Measurements from ENCODE around the gene ZBTB14. TPM values are rescaled to one million over a fixed set of nuclear protein-coding genes. Genes with fewer than 3 reads are reported as not detected.

Gene ZBTB14
- total RNA-seq, 1 donor from 2014 or later, result 13.3 TPM

DNA sequence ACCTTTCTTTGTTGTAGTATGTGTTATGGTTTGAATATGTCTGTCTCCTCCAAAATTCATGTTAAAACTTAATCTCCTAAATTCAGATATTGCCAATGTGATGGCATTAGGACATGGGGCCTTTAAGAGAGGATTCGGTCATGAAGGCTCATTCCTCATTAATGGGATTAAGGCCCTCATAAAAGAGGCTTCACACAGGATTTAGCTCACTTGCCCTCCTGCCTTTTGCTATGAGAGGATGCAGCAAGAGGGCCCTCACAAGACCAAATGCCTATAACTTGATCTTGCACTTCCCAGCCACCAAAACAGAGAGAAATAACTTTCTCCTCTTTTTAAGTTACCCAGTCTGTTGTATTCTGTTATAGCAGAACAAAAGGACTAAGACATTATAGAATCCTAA lies 19.7 kb downstream of the ZBTB14 start:
- Histone ChIP-seq H3K27me3 (no peaks in the 10 kb centered on the region), H3K27ac (no peak overlapping the region), H3K4me3 (no peak overlapping the region), H3K4me1 (no peaks in the 10 kb centered on the region), H3K9me3 (no peaks in the 10 kb centered on the region), H3K36me3 (no peaks in the 10 kb centered on the region)
- TF ChIP-seq, protein P1, sequence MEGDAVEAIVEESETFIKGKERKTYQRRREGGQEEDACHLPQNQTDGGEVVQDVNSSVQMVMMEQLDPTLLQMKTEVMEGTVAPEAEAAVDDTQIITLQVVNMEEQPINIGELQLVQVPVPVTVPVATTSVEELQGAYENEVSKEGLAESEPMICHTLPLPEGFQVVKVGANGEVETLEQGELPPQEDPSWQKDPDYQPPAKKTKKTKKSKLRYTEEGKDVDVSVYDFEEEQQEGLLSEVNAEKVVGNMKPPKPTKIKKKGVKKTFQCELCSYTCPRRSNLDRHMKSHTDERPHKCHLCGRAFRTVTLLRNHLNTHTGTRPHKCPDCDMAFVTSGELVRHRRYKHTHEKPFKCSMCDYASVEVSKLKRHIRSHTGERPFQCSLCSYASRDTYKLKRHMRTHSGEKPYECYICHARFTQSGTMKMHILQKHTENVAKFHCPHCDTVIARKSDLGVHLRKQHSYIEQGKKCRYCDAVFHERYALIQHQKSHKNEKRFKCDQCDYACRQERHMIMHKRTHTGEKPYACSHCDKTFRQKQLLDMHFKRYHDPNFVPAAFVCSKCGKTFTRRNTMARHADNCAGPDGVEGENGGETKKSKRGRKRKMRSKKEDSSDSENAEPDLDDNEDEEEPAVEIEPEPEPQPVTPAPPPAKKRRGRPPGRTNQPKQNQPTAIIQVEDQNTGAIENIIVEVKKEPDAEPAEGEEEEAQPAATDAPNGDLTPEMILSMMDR (IDR thresholded peaks at IDR 0.05), result no peak
- intact Hi-C loops (cut with DNase I), result no loop called here
- DNase-seq (ENCODE audit: low spot score in 2 of 2), result no peak

DNA sequence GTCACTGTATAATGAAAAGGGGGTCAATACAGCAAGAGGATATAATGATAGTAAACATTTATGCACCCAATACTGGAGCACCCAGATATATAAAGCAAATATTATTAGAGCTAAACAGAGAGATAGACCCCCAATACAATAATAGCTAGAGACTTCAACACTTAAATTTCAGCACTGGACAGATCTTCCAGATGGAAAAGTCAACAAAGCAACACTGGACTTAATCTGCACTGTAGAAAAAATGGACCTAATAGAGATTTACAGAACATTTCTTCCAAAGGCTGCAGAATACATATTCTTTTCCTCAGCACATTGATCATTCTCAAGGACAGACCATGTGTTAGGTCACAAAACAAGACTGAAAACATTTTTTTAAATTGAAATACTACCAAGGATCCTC lies 26.7 kb downstream of the ZBTB14 start:
- no peaks in the 10 kb centered on the region for H3K4me1 ChIP-seq
- no peaks in the 10 kb centered on the region for H3K27me3 ChIP-seq
- no peak overlapping the region for H3K27ac ChIP-seq
- TF ChIP-seq, protein P1 (IDR thresholded peaks at IDR 0.05), result no peak
- DNase-seq (ENCODE audit: low spot score in 2 of 2), result no peak
- H3K9me3 ChIP-seq, result peaks cover 0 to 6% of the 10 kb centered on the region in 2 donors
- H3K36me3 ChIP-seq, result no peaks in the 10 kb centered on the region
- intact Hi-C loops (cut with DNase I), result no loop called here
- H3K4me3 ChIP-seq, result no peak overlapping the region

DNA sequence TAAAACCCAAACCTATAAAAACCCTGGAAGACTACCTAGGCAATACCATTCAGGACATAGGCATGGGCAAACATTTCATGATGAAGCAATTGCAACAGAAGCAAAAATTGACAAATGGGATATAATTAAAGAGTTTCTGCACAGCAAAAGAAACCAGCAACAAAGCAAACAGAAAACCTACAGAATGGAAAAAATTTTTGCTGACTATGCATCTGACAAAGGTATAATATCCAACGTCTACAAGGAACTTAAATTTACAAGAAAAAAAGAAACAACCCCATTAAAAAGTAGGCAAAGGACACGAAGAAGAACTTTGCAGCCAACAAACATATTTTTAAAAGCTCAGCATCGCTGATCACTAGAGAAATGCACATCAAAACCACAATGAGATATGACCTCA lies 28.8 kb downstream of the ZBTB14 start:
- H3K27ac ChIP-seq, result no peak overlapping the region
- no peak overlapping the region for H3K4me3 ChIP-seq
- no peaks in the 10 kb centered on the region for H3K27me3 ChIP-seq
- no peak for DNase-seq (ENCODE audit: low spot score in 2 of 2)
- intact Hi-C loops (cut with DNase I), result no loop called here
- TF ChIP-seq, protein P1 (IDR thresholded peaks at IDR 0.05), result no peak
- H3K4me1 ChIP-seq, result no peaks in the 10 kb centered on the region
- peaks cover 0 to 6% of the 10 kb centered on the region in 2 donors for H3K9me3 ChIP-seq
- no peaks in the 10 kb centered on the region for H3K36me3 ChIP-seq

DNA sequence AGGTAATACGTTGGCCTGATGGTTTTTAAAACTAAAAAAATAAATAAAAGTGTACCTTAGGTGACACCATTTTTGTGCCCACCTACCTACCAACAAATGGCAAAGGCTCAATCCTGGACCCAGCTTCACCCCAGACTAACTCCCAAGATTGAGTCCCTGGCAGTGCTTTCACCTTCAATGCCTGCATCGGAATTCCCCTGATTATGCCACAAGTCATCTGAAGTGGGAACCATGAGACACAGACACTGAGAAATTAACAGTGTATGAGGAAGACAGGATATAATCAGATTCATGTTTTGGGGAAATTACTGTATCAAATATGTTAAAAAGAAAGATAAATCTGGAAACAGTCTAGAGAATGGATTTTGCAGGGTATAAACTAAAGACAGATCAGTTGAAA lies 41.6 kb downstream of the ZBTB14 start:
- Histone ChIP-seq H3K4me3 (no peak overlapping the region), H3K9me3 (no peaks in the 10 kb centered on the region), H3K27ac (no peak overlapping the region), H3K27me3 (no peaks in the 10 kb centered on the region), H3K36me3 (no peaks in the 10 kb centered on the region), H3K4me1 (no peaks in the 10 kb centered on the region)
- DNase-seq (ENCODE audit: low spot score in 2 of 2), result no peak
- intact Hi-C loops (cut with DNase I), result no loop called here
- TF ChIP-seq, protein P1 (IDR thresholded peaks at IDR 0.05), result no peak

DNA sequence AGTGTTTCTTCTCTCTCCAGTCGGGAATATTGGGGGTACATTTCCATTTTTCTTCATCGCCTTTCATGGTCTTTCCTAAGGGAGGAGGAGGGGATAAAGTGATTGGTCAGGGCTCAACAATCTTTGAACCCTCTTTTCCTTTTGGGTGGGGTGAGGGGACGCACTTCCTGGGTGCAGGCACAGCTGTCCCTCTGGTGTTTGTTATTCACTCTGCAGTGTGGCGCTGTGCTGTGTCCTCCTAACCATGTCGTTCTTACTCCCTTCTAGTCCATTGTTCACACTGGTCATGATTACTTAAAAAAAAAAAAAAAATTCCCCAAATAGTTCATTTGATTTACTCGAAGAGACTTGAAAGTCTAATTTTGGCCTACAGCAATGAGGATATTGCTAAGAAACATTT lies 44.4 kb downstream of the ZBTB14 start:
- Histone ChIP-seq H3K9me3 (no peaks in the 10 kb centered on the region), H3K4me3 (no peak overlapping the region), H3K36me3 (no peaks in the 10 kb centered on the region), H3K4me1 (no peaks in the 10 kb centered on the region), H3K27me3 (no peaks in the 10 kb centered on the region), H3K27ac (no peak overlapping the region)
- no peak for DNase-seq (ENCODE audit: low spot score in 2 of 2)
- intact Hi-C loops (cut with DNase I), result no loop called here
- TF ChIP-seq, protein P1 (IDR thresholded peaks at IDR 0.05), result no peak

DNA sequence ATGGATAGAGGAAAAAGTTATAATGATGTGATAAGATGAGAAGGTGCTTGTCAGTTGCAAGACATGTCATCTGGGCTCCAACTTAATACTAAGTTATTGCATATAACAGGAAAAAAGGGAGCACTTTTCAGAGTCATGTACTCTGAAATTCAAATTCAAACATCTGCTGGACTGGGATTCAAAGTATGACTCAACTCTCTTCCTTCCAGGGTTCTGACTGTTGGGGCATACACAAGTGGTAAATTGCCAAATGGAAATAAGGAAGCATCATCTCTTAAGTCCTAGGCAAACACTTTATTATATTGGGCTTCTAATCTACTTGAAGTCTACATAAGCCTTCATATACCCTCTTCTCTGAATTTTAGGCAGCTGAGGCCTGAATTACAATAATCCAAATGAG lies 44.9 kb downstream of the ZBTB14 start:
- Histone ChIP-seq H3K27me3 (no peaks in the 10 kb centered on the region), H3K27ac (no peak overlapping the region), H3K36me3 (no peaks in the 10 kb centered on the region), H3K4me3 (no peak overlapping the region), H3K9me3 (no peaks in the 10 kb centered on the region), H3K4me1 (no peaks in the 10 kb centered on the region)
- TF ChIP-seq, protein P1 (IDR thresholded peaks at IDR 0.05), result no peak
- DNase-seq (ENCODE audit: low spot score in 2 of 2), result no peak
- intact Hi-C loops (cut with DNase I), result no loop called here
